ENCODE measurements around the gene CREB3L2. TPM values are rescaled to one million over a fixed set of nuclear protein-coding genes. Genes with fewer than 3 reads are reported as not detected.
A peak's percentile ranks its signal among the peaks of the same experiment; 100 is the strongest.
"Not testable (repeated sequence)": the region's sequence is repeated elsewhere in the genome, so short reads cannot be mapped to it uniquely, and the experiment has no call there.

Gene CREB3L2
- total RNA-seq: 10 to 100 TPM in 1 of 4 donors, 1 to 10 TPM in 3; 2.8 to 12.0 (median 5.4) TPM

GRCh38 chr7:138001529-138002095 is at the start of gene CREB3L2:
Gene CREB3L2, minus strand, starts transcription at chr7:138002086. Its CDS starts 381 bp downstream, at chr7:138001705.
- intact Hi-C loops (cut with DNase I; ENCODE audit: low total_unique reads): loop anchor here (2.0 to 5.0 kb wide), 2 partner anchors 69 to 456 kb away; no protein-coding TSS in a partner anchor
- Histone ChIP-seq H3K27me3 (no peaks in the 10 kb centered on the region), H3K36me3 (no peaks in the 10 kb centered on the region), H3K9me3 (no peaks in the 10 kb centered on the region), H3K4me3 (peak within 1 kb of the TSS; percentile 82 to 98 (median 91)), H3K4me1 (peaks cover 26 to 27% of the 10 kb centered on the region in 2 donors), H3K27ac (peak within 1 kb of the TSS; percentile 91 to 95 (median 92))
- in situ Hi-C loops (cut with MboI; ENCODE audit: low sequenced_read_pairs in 4 of 4): loop anchor here in 2 of 4 donors (25.0 kb wide), 1 partner anchor 339 kb away; no protein-coding TSS in a partner anchor
- TF ChIP-seq POLR2A (IDR thresholded peaks at IDR 0.05) (peak; percentile 66 to 74), CTCF (IDR thresholded peaks at IDR 0.05 in 4 of 5, conservative IDR thresholded peaks at IDR 0.05 in 1 of 5) (no peak)
- peak; percentile 50 to 52 for ATAC-seq
- DNase-seq: peak; percentile 27 to 56

GRCh38 chr7:138049505-138050116 is 47.7 kb upstream of the CREB3L2 start:
- in situ Hi-C loops (cut with MboI; ENCODE audit: low sequenced_read_pairs in 4 of 4): no loop called here
- H3K27me3 ChIP-seq: no peaks in the 10 kb centered on the region
- H3K36me3 ChIP-seq: no peaks in the 10 kb centered on the region
- no peak overlapping the region for H3K4me3 ChIP-seq
- ATAC-seq: no peak
- H3K4me1 ChIP-seq: no peaks in the 10 kb centered on the region
- intact Hi-C loops (cut with DNase I; ENCODE audit: low total_unique reads): no loop called here
- DNase-seq: no peak
- no peak overlapping the region for H3K27ac ChIP-seq
- TF ChIP-seq CTCF (IDR thresholded peaks at IDR 0.05 in 4 of 5, conservative IDR thresholded peaks at IDR 0.05 in 1 of 5): no peak
- no peak for TF ChIP-seq POLR2A (IDR thresholded peaks at IDR 0.05)
- no peaks in the 10 kb centered on the region for H3K9me3 ChIP-seq

- Histone ChIP-seq H3K27me3 (no peaks in the 10 kb centered on the region), H3K27ac (no peak overlapping the region), H3K4me1 (no peaks in the 10 kb centered on the region), H3K36me3 (no peaks in the 10 kb centered on the region), H3K4me3 (no peak overlapping the region), H3K9me3 (no peaks in the 10 kb centered on the region)
- DNase-seq (no peak), ATAC-seq (no peak)
- intact Hi-C loops (cut with DNase I; ENCODE audit: low total_unique reads) (no loop called here), in situ Hi-C loops (cut with MboI; ENCODE audit: low sequenced_read_pairs in 4 of 4) (no loop called here)
- TF ChIP-seq CTCF (IDR thresholded peaks at IDR 0.05 in 4 of 5, conservative IDR thresholded peaks at IDR 0.05 in 1 of 5) (no peak), POLR2A (IDR thresholded peaks at IDR 0.05) (no peak)
Observed at GRCh38 chr7:138047907-138048306, 46.0 kb upstream of the CREB3L2 start.

GRCh38 chr7:138044897-138045296 is 43.0 kb upstream of the CREB3L2 start:
- in situ Hi-C loops (cut with MboI; ENCODE audit: low sequenced_read_pairs in 4 of 4): no loop called here
- no peaks in the 10 kb centered on the region for H3K36me3 ChIP-seq
- no peaks in the 10 kb centered on the region for H3K9me3 ChIP-seq
- ATAC-seq (no peak), DNase-seq (no peak)
- no peaks in the 10 kb centered on the region for H3K27me3 ChIP-seq
- no peaks in the 10 kb centered on the region for H3K4me1 ChIP-seq
- no peak overlapping the region for H3K27ac ChIP-seq
- TF ChIP-seq CTCF (IDR thresholded peaks at IDR 0.05 in 4 of 5, conservative IDR thresholded peaks at IDR 0.05 in 1 of 5) (no peak), POLR2A (IDR thresholded peaks at IDR 0.05) (no peak)
- no peak overlapping the region for H3K4me3 ChIP-seq
- intact Hi-C loops (cut with DNase I; ENCODE audit: low total_unique reads): no loop called here

GRCh38 chr7:138040063-138040462 is 38.2 kb upstream of the CREB3L2 start:
- intact Hi-C loops (cut with DNase I; ENCODE audit: low total_unique reads); DNase-seq; ATAC-seq; H3K36me3 ChIP-seq; H3K27me3 ChIP-seq; H3K4me3 ChIP-seq; H3K9me3 ChIP-seq; H3K4me1 ChIP-seq; H3K27ac ChIP-seq; in situ Hi-C loops (cut with MboI; ENCODE audit: low sequenced_read_pairs in 4 of 4): not testable (repeated sequence)
